T-helper 1 cell treated with Interleukin-12 subunit alpha and Interleukin-12 subunit beta and Interleukin-4 antibody, amounts not matched to agents 30 ng/mL and 1 ng/mL, for 36 hours (primary cell): ENCODE results near the gene PHACTR3. TPM values are rescaled to one million over a fixed set of nuclear protein-coding genes. Genes with fewer than 3 reads are reported as not detected.

Experiments
- intact Hi-C: fragments of 100-400 bp; cut with micrococcal nuclease; formaldehyde crosslinking; loops from one replicate; pipeline ENCODE4 v1.15.1; 2024
- total RNA-seq: library from RNA; stranded (reverse); gene quantifications from 2 replicates; pipeline ENCODE4 v1.2.3, GENCODE V29; 2022

The PHACTR3 gene
- total RNA-seq, 1 donor from 2014 or later, result not detected

GRCh38 chr20:59573837-59574236 is 30.5 kb upstream of the PHACTR3 start:
- intact Hi-C loops, result no loop called here

GRCh38 chr20:59574308-59574707 is 30.0 kb upstream of the PHACTR3 start:
- intact Hi-C loops, result no loop called here

- intact Hi-C loops, result no loop called here
Observed at GRCh38 chr20:59575216-59575615, 29.1 kb upstream of the PHACTR3 start.

- intact Hi-C loops, result no loop called here
Observed at GRCh38 chr20:59575653-59576052, 28.7 kb upstream of the PHACTR3 start.

- intact Hi-C loops, result no loop called here
Observed at GRCh38 chr20:59576216-59576953, 28.0 kb upstream of the PHACTR3 start.

GRCh38 chr20:59577037-59577808 is 27.1 kb upstream of the PHACTR3 start:
- intact Hi-C loops, result no loop called here

- intact Hi-C loops, result no loop called here
Observed at GRCh38 chr20:59577809-59578435, 26.4 kb upstream of the PHACTR3 start.

GRCh38 chr20:59578436-59579403 is 25.6 kb upstream of the PHACTR3 start:
- intact Hi-C loops, result no loop called here

GRCh38 chr20:59579404-59580145 is 24.8 kb upstream of the PHACTR3 start:
- intact Hi-C loops, result no loop called here

- intact Hi-C loops, result no loop called here
Observed at GRCh38 chr20:59580146-59580946, 24.0 kb upstream of the PHACTR3 start.

- intact Hi-C loops, result no loop called here
Observed at GRCh38 chr20:59580991-59581401, 23.3 kb upstream of the PHACTR3 start.

- intact Hi-C loops, result no loop called here
Observed at GRCh38 chr20:59581993-59582679, 22.2 kb upstream of the PHACTR3 start.

GRCh38 chr20:59583428-59584277 is 20.7 kb upstream of the PHACTR3 start:
- intact Hi-C loops, result no loop called here

- intact Hi-C loops, result no loop called here
Observed at GRCh38 chr20:59584278-59584925, 19.9 kb upstream of the PHACTR3 start.

- intact Hi-C loops, result no loop called here
Observed at GRCh38 chr20:59585714-59586409, 18.5 kb upstream of the PHACTR3 start.

GRCh38 chr20:59586613-59587012 is 17.7 kb upstream of the PHACTR3 start:
- intact Hi-C loops, result no loop called here

- intact Hi-C loops, result no loop called here
Observed at GRCh38 chr20:59587570-59587969, 16.8 kb upstream of the PHACTR3 start.
